HUDEP-2 (cell line): Measurements from ENCODE around the gene NRSN2.
A peak's percentile ranks its signal among the peaks of the same experiment; 100 is the strongest.
"Not testable (repeated sequence)": the region's sequence is repeated elsewhere in the genome, so short reads cannot be mapped to it uniquely, and the experiment has no call there.

ENCODE experiments used
- DNase-seq, 76 experiments: peaks; one replicate each; lab custom pipeline; 2025; ENCODE audit not compliant: unreplicated experiment in 76 of 76; lab: John Stamatoyannopoulos, UW

NRSN2 gene

DNA sequence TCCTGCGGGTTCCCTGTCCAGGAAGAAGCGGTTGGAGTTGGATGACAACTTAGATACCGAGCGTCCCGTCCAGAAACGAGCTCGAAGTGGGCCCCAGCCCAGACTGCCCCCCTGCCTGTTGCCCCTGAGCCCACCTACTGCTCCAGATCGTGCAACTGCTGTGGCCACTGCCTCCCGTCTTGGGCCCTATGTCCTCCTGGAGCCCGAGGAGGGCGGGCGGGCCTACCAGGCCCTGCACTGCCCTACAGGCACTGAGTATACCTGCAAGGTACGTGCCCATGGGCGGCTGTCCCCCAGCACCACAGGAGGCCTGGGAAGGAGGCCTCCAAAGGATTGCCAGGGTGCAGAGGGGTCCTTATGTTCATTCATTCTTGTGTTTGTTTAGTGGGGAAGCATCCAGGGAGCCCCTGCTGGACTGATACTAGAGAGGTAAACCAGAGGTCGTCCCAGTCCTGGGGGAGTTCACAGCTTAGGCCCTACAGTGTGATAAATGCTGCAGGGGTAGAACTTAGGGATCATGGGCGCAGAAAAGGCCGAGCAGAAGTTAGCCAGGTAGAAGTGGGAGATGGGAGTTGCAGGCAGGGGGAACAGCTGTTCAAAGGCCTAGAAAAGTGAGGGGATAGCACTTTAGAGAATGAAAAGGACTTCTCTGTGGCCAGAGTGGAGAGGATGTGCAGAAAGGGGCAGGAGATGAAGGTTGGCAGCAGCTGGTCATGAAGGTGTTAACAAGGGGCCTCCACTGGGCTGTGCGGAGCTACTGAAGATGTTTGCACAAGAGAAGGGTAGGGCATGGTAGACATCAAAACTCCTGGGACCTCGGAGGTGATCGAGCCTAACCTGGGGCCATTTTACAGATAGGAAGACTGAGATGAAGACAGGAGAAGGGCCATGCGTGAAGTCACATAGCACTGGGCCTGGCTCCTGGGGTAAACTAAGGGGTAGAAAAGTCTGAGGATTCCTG lies 41.4 kb downstream of the NRSN2 start:
- no peak for DNase-seq

DNA sequence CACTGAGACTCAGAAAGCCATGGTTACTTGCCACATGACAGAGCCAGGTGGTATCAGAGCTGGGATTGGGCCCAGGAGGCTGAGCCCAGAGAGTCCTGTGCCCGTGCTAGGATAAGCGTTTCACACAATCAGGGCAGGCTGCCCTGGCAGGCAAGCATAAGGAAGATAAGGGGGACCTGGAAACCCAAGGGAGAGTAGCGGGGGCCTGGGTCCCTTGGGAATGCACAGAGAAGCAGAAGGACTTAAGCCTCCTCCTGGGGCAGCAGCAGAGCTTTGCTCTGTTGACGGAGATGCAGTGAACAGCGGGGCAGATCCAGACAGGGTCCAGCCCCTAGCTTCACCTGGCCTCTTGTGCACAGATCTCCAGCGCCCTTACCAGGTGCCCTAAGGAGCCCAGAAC lies 42.3 kb downstream of the NRSN2 start:
- no peak for DNase-seq

DNA sequence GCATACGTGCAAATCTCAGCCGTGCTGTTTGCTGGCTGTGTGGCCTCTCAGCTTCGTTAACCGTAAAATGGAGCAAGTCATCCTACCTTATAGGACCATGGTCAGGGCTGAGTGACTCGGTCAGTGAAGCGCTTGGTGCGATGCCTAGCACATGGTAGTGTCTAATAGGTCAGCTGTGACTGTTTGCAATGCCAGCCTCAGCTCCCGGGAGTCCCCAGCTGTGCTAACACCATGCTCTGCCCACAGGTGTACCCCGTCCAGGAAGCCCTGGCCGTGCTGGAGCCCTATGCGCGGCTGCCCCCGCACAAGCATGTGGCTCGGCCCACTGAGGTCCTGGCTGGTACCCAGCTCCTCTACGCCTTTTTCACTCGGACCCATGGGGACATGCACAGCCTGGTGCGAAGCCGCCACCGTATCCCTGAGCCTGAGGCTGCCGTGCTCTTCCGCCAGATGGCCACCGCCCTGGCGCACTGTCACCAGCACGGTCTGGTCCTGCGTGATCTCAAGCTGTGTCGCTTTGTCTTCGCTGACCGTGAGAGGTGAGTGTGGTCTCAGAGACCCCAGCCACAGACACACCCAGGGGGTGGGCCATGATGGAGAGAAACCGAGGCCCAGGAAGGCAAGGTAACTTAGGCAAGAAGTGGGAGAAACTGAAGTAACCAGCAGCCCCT lies 44.3 kb downstream of the NRSN2 start:
- no peak for DNase-seq

- not testable (repeated sequence) for DNase-seq
Measured at GRCh38 chr20:393296-393695, 46.4 kb downstream of the NRSN2 start.

DNA sequence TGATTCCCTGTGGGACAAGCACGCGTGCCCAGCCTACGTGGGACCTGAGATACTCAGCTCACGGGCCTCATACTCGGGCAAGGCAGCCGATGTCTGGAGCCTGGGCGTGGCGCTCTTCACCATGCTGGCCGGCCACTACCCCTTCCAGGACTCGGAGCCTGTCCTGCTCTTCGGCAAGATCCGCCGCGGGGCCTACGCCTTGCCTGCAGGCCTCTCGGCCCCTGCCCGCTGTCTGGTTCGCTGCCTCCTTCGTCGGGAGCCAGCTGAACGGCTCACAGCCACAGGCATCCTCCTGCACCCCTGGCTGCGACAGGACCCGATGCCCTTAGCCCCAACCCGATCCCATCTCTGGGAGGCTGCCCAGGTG lies 49.3 kb downstream of the NRSN2 start:
- no peak for DNase-seq

- DNase-seq, result no peak
Measured at GRCh38 chr20:396619-397431, 49.9 kb downstream of the NRSN2 start.

DNA sequence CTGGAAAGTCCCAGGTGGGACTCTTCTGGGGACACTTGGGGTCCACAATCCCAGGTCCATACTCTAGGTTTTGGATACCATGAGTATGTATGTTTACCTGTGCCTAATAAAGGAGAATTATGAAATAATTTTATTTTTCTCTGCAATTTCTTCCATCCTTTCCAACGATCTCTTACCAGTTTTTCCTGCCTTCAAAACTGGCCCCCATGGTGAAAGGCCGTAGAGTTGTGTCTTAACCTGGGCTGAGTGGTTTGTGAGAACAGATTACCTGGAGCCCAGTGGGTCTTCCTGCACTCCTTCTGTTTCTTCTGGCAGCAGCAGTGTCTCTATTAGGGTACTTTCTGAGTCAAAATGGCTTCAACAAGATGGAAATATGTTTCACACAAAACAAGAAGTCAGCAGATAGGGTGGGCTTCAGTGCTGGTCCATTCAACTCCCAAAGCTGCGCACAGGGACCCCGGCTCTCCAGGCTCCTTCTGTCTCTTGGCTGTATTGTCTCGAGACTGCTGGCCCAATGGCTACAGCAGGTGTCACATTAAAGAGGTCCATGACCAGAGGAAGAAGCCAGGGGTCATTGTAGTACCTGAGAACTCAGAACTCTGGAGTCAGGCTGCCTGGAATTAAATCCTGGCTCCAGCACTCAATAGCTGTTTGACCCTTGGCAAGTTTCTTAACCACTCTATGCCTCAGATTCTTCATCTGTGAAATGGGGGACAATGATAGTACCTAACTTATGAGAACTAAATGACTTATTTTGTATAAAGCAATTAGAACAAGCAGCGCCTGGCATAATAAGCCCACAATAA lies 50.7 kb downstream of the NRSN2 start:
- no peak for DNase-seq

DNA sequence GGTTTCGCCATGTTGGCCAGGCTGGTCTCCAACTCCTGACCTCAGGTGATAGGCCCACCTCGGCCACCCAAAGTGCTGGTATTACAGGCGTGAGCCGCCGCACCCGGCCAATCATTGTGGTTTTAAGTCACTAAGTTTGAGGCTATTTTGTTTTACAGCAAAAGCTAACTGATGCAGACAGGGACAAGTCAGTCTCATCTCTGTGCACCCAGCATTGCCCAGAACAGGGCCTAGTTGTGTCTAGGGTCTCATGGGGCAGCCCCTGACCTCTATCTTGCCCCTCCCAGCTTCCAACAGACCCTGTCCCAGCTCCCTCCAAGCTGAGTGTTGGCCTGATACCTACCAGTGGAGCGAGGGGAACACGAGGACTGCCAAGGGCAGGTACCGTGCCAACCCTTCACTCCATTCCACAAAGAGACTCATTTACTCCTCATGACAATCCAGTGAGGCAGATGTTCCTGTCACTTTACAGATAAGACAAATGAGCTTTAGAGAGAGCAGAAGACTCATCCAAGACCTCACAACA lies 52.3 kb downstream of the NRSN2 start:
- DNase-seq, result peak in 14 of 76 experiments; percentile 9 to 48 (median 28)

DNA sequence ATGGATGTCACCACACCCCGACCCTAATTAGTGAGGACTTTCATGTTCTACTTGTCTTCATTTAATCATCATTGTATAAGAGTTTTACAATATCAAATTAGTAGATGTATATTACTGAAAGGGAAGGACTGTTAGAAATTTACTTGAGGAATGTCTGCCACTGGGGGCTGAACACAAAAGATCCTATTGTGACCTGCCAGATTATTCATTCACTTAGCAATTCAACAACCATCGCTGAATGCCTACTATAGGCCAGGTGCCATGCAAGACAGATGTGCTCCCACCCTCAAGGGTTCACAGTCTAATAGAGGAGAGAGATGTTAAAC lies 53.2 kb downstream of the NRSN2 start:
- no peak for DNase-seq

GRCh38 chr20:400454-401275 lies 53.8 kb downstream of the NRSN2 start:
- DNase-seq, result no peak

- no peak for DNase-seq
Measured at GRCh38 chr20:401682-402495, 55.0 kb downstream of the NRSN2 start.

GRCh38 chr20:402496-402885 lies 55.6 kb downstream of the NRSN2 start:
- DNase-seq, result no peak

GRCh38 chr20:402898-403581 lies 56.1 kb downstream of the NRSN2 start:
- DNase-seq, result no peak

DNA sequence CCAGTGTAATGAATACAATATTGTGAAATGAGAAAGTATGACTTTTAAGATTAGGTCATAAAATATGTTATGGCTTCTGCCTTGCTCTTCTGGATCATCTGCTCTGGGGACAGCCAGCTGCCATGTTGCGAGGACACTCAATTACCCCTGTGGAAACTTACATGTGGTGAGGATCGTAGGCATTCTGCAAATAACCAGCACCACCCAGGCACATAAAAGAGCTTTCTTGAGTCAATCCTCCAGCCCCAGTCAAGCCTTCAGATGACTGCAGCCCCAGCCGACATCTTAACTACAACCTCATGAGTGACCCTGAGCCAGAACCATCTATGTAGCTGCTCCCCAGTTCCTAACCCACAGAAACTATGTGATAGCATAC lies 56.7 kb downstream of the NRSN2 start:
- no peak for DNase-seq

DNA sequence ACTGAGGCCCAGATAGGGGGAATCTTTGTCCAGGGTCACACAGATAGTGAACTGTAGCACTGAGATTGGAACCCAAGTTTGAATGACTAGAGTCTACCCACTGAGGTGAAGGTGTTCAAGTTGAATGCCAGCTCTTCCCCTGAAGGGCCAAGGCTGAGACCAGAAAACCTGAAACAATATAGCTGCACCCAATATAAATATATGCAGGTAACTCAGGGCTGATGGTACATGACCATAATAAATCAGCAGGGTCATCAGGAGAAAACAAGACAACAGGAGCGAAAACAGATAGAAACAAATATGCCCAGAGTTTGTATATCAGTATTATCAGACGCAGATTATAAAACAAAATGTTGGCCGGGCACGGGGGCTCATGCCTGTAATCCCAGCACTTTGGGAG lies 57.2 kb downstream of the NRSN2 start:
- DNase-seq, result no peak
